IMR-90 (cell line): ENCODE measurements around the gene EEF1G. TPM values are rescaled to one million over a fixed set of nuclear protein-coding genes. Genes with fewer than 3 reads are reported as not detected.

Experiments used
- ATAC-seq: fragments of 200-7000 bp; cut with Tn5 transposase; 2 replicates; pipeline ENCODE4 v1.9.1; 2020; ENCODE audit warnings: low read depth, mild to moderate bottlenecking, moderate library complexity
- BruUV-seq: library from RNA; stranded (reverse); fragments of 400-500 nt; replicated peaks from 2 replicates; lab custom pipeline; 2021; lab: Mats Ljungman, UMichigan
- CTCF ChIA-PET: fragments of 300-600 bp; formaldehyde crosslinking; extraction: SDS; loops from one replicate; lab custom pipeline; 2021; ENCODE audit warnings: antibody characterized with exemption; lab: Yijun Ruan, JAX
- POLR2A ChIA-PET: fragments of 300-600 bp; sonication (Branson Sonifier 250); formaldehyde crosslinking; loops from one replicate; lab custom pipeline; 2022; ENCODE audit warnings: antibody characterized with exemption; ENCODE audit not compliant: unreplicated experiment; lab: Charles Lee
- DNase-seq: peaks from one replicate; pipeline ENCODE4 v3.0.0; 2013
- H2AFZ ChIP-seq: replicated peaks from 2 replicates; pipeline ENCODE3; 2013; ENCODE audit warnings: low read length, mild to moderate bottlenecking; ENCODE audit not compliant: poor library complexity
- H2AK5ac ChIP-seq: 2 replicates; pipeline ENCODE4 v1.6.1; 2013; ENCODE audit warnings: low read depth, low read length, inconsistent platforms
- H2AK9ac ChIP-seq: replicated peaks from 2 replicates; pipeline ENCODE3; 2013; ENCODE audit warnings: mild to moderate bottlenecking, low read depth, low read length, moderate library complexity; ENCODE audit not compliant: poor library complexity
- H2BK120ac ChIP-seq: 2 replicates; pipeline ENCODE4 v1.6.1; 2013; ENCODE audit warnings: low read depth, low read length, inconsistent platforms
- H2BK15ac ChIP-seq: 3 replicates; pipeline ENCODE4 v1.6.1; 2013; ENCODE audit warnings: low read depth, low read length, inconsistent platforms
- H2BK20ac ChIP-seq: 2 replicates; pipeline ENCODE4 v1.6.1; 2013; ENCODE audit warnings: low read depth, mild to moderate bottlenecking, inconsistent platforms, low read length, moderate library complexity
- H2BK5ac ChIP-seq: 2 replicates; pipeline ENCODE4 v1.6.1; 2013; ENCODE audit warnings: mild to moderate bottlenecking, low read depth, low read length, inconsistent platforms; ENCODE audit not compliant: poor library complexity, severe bottlenecking
- H3K14ac ChIP-seq: replicated peaks from 2 replicates; pipeline ENCODE4 v1.6.1; 2013; ENCODE audit warnings: low read depth, low read length, inconsistent platforms
- H3K18ac ChIP-seq: 2 replicates; pipeline ENCODE4 v1.6.1; 2013; ENCODE audit warnings: low read depth, low read length, control low read depth
- H3K23ac ChIP-seq: 2 replicates; pipeline ENCODE4 v1.6.1; 2013; ENCODE audit warnings: low read depth, low read length, inconsistent platforms
- H3K27ac ChIP-seq: 2 replicates; pipeline ENCODE4 v1.5.1; 2013; ENCODE audit warnings: mild to moderate bottlenecking, control low read depth, low read length; ENCODE audit not compliant: insufficient read depth
- H3K27me3 ChIP-seq: 2 replicates; pipeline ENCODE4 v1.6.1; 2013; ENCODE audit warnings: low read length; ENCODE audit not compliant: control insufficient read depth, insufficient read depth
- H3K36me3 ChIP-seq: 2 replicates; pipeline ENCODE4 v1.6.1; 2013; ENCODE audit warnings: low read length, mixed read lengths; ENCODE audit not compliant: control insufficient read depth, insufficient read depth
- H3K4ac ChIP-seq: 2 replicates; pipeline ENCODE4 v1.6.1; 2013; ENCODE audit warnings: low read depth, low read length, inconsistent platforms
- H3K4me1 ChIP-seq: 2 replicates; pipeline ENCODE4 v1.6.1; 2013; ENCODE audit warnings: low read length, mixed read lengths; ENCODE audit not compliant: control insufficient read depth, insufficient read depth
- H3K4me2 ChIP-seq: 2 replicates; pipeline ENCODE4 v1.6.1; 2013; ENCODE audit warnings: low read depth, mild to moderate bottlenecking, control low read depth, low read length, moderate library complexity
- H3K4me3 ChIP-seq: 2 replicates; pipeline ENCODE4 v1.5.1; 2013; ENCODE audit warnings: low read depth, mild to moderate bottlenecking, control low read depth, low read length, moderate library complexity; ENCODE audit not compliant: insufficient read depth
- H3K56ac ChIP-seq: 2 replicates; pipeline ENCODE4 v1.6.1; 2013; ENCODE audit warnings: low read length, inconsistent platforms; ENCODE audit not compliant: insufficient read depth; ENCODE audit errors: extremely low read depth
- H3K79me1 ChIP-seq, 2 experiments: 2 replicates each; pipeline ENCODE4 v1.6.1; 2013; ENCODE audit warnings: low read length in 2 of 2, inconsistent platforms in 1 of 2, low read depth in 1 of 2
- H3K9ac ChIP-seq: 2 replicates; pipeline ENCODE4 v1.6.1; 2013; ENCODE audit warnings: low read depth, low read length, control low read depth
- H3K9me1 ChIP-seq: 2 replicates; pipeline ENCODE4 v1.6.1; 2013; ENCODE audit warnings: low read length, inconsistent platforms; ENCODE audit not compliant: insufficient read depth
- H3K9me3 ChIP-seq: 2 replicates; pipeline ENCODE4 v1.6.1; 2013; ENCODE audit warnings: low read length; ENCODE audit not compliant: control insufficient read depth, insufficient read depth
- H4K20me1 ChIP-seq: 2 replicates; pipeline ENCODE4 v1.6.1; 2013; ENCODE audit warnings: low read length, inconsistent platforms; ENCODE audit not compliant: insufficient read depth
- H4K5ac ChIP-seq: 2 replicates; pipeline ENCODE4 v1.6.1; 2013; ENCODE audit warnings: mild to moderate bottlenecking, low read depth, low read length, control low read depth
- H4K8ac ChIP-seq, 2 experiments: 2 replicates each; pipeline ENCODE4 v1.6.1; 2013; ENCODE audit warnings: low read depth in 2 of 2, low read length in 2 of 2, control low read depth in 1 of 2, inconsistent platforms in 1 of 2
- H4K91ac ChIP-seq: 2 replicates; pipeline ENCODE4 v1.6.1; 2013; ENCODE audit warnings: low read depth, low read length, inconsistent platforms; ENCODE audit not compliant: insufficient read depth
- CEBPB ChIP-seq: IDR thresholded peaks from 2 replicates; pipeline ENCODE4 v1.6.1; 2012; ENCODE audit warnings: low read depth, low read length, improper control_type of control experiment
- CHD1 ChIP-seq: IDR thresholded peaks from 2 replicates; pipeline ENCODE4 v1.6.1; 2012; ENCODE audit warnings: low read depth, low read length, improper control_type of control experiment
- CTCF ChIP-seq: conservative IDR thresholded peaks from 2 replicates; pipeline ENCODE4 v1.5.1; 2012; ENCODE audit warnings: mild to moderate bottlenecking, low read depth, low read length, improper control_type of control experiment
- ELK1 ChIP-seq: fragments of 150-350 bp; IDR thresholded peaks from 2 replicates; pipeline ENCODE4 v1.6.1; 2016; ENCODE audit warnings: low read depth, mild to moderate bottlenecking, low read length, moderate library complexity, borderline replicate concordance
- MAZ ChIP-seq: IDR thresholded peaks from 2 replicates; pipeline ENCODE4 v1.6.1; 2012; ENCODE audit warnings: low read depth, mild to moderate bottlenecking, low read length, improper control_type of control experiment, moderate library complexity, borderline replicate concordance
- MXI1 ChIP-seq: IDR thresholded peaks from 2 replicates; pipeline ENCODE4 v1.6.1; 2012; ENCODE audit warnings: low read depth, mild to moderate bottlenecking, low read length, moderate library complexity, borderline replicate concordance
- NFE2L2 ChIP-seq: fragments of 150-350 bp; IDR thresholded peaks from 2 replicates; pipeline ENCODE4 v1.6.1; 2016; ENCODE audit warnings: low read depth, mild to moderate bottlenecking, low read length
- POLR2A ChIP-seq: IDR thresholded peaks from 2 replicates; pipeline ENCODE4 v1.6.1; 2012; ENCODE audit warnings: mild to moderate bottlenecking, low read depth, low read length
- RAD21 ChIP-seq: IDR thresholded peaks from 2 replicates; pipeline ENCODE4 v1.6.1; 2012; ENCODE audit warnings: low read length, improper control_type of control experiment
- RFX5 ChIP-seq: IDR thresholded peaks from 2 replicates; pipeline ENCODE4 v1.8.0; 2012; ENCODE audit warnings: low read depth, mild to moderate bottlenecking, low read length, moderate library complexity
- SMC3 ChIP-seq: fragments of 150-350 bp; IDR thresholded peaks from 2 replicates; pipeline ENCODE4 v1.6.1; 2016; ENCODE audit warnings: low read depth, mild to moderate bottlenecking, antibody characterized with exemption, low read length, moderate library complexity
- WGBS, 2 experiments: methylation state at CpG; one replicate each; pipeline versions ENCODE4 v1.1.5 to v1.1.7; 2013; ENCODE audit warnings: missing lambda C conversion rate in 2 of 2; ENCODE audit not compliant: insufficient read length in 1 of 2; ENCODE audit errors: extremely low coverage in 2 of 2; 5-methylcytosine and 5-hydroxymethylcytosine counted together
- dilution Hi-C: fragments of 300-500 bp; cut with HindIII; formaldehyde crosslinking; loops from one replicate; pipeline ENCODE4 v1.14.3; 2018; ENCODE audit warnings: low sequenced_read_pairs; ENCODE audit not compliant: unreplicated experiment
- in situ Hi-C: fragments of 300-500 bp; cut with MboI; formaldehyde crosslinking; loops from 3 replicates; pipeline ENCODE4 v1.14.3; 2019; ENCODE audit warnings: low sequenced_read_pairs, inconsistent platforms, mixed read lengths
- intact Hi-C: fragments of 100-400 bp; cut with micrococcal nuclease; formaldehyde crosslinking; loops from 2 replicates; pipeline ENCODE4 v1.10.0; 2022
- polyA plus RNA-seq, 3 experiments: library from polyadenylated mRNA; depleted of rRNA; stranded (reverse); fragments of >200 nt; gene quantifications; 2 replicates each; pipeline ENCODE4 v1.2.3, GENCODE V29; 2012; ENCODE audit warnings: low replicate concordance in 1 of 3
- total RNA-seq: library from RNA; depleted of rRNA; stranded (reverse); fragments of >200 nt; gene quantifications from 2 replicates; pipeline ENCODE4 v1.2.3, GENCODE V29; 2012

The EEF1G gene
- total and polyA plus RNA-seq, 2 of the 4 experiments (the other 2 are of a cell fraction): 1,684 to 1,857 TPM

GRCh38 chr11:62542111-62542745 is 31.5 kb downstream of the EEF1G start (continued):
- TF ChIP-seq MXI1 (no peak), SMC3 (no peak)

- Histone ChIP-seq H3K4ac (peak overlapping the region; percentile 50), H4K5ac (no peak overlapping the region), H3K4me2 (peak overlapping the region; percentile 65), H2AFZ (no peak overlapping the region), H3K9ac (peak overlapping the region; percentile 49; the same call in 1 of the 2 replicates), H3K27ac (peak overlapping the region; percentile 54), H3K23ac (peak overlapping the region; percentile 74), H2BK20ac (no peak overlapping the region), H2AK5ac (peak overlapping the region; percentile 53; the same call in 1 of the 2 replicates), H2AK9ac (peak overlapping the region; percentile 75), H4K20me1 (peaks cover 95% of the 10 kb centered on the region), H2BK120ac (no peak overlapping the region), H3K27me3 (no peaks in the 10 kb centered on the region), H3K18ac (0 out of 2 replicates have a peak overlapping the region, but pooled peaks have one; percentile 7), H3K4me3 (0 out of 2 replicates have a peak overlapping the region, but pooled peaks have one; percentile 2), H3K79me1 (peaks cover 0 to 28% of the 10 kb centered on the region in 2 experiments; a peak in 2 of 4 replicates), H2BK15ac (no peak overlapping the region), H3K56ac (peak overlapping the region; percentile 10; the same call in 1 of the 2 replicates), H3K4me1 (peaks cover 50% of the 10 kb centered on the region), H3K9me3 (no peaks in the 10 kb centered on the region), H3K9me1 (peaks cover 19% of the 10 kb centered on the region), H2BK5ac (peak overlapping the region; percentile 59), H3K14ac (peak overlapping the region; percentile 5; the same call in 1 of the 2 replicates), H3K36me3 (peaks cover 23% of the 10 kb centered on the region), H4K8ac (0 out of 4 replicates have a peak overlapping the region, but pooled peaks of 1 of the 2 experiments have one; percentile 12), H4K91ac (no peak overlapping the region)
- DNase-seq (peak; percentile 4), ATAC-seq (no peak)
- no TSS peak for BruUV-seq
- intact Hi-C loops: loop anchor here (5.0 kb wide), 1 partner anchor 34 kb away; no protein-coding TSS in a partner anchor
- 57% methylated on average over 1 of the region's 16 CpGs; no CpG with 5 or more reads in 1 of the 2 experiments for WGBS, 2 experiments
- ChIA-PET CTCF (interaction anchor here (1.0 to 4.1 kb wide), 6 partner anchors 16 to 146 kb away, joined by 3 to 31 read pairs (median 8); no protein-coding TSS in a partner anchor), POLR2A (no interaction called here)
- dilution Hi-C loops: no loop called here
- in situ Hi-C loops: no loop called here
- no peak for TF ChIP-seq MAZ
- no peak for TF ChIP-seq RAD21
- no peak for TF ChIP-seq NFE2L2
- no peak for TF ChIP-seq POLR2A
- TF ChIP-seq RFX5: no peak
- TF ChIP-seq CHD1: no peak
- TF ChIP-seq ELK1: no peak
- TF ChIP-seq CTCF: no peak
- no peak for TF ChIP-seq CEBPB
- TF ChIP-seq MXI1: no peak
These were observed 32.6 kb downstream of the EEF1G start for GRCh38 chr11:62540804-62541701.
